ENCODE data around the gene GUCA1A.

The GUCA1A gene

DNA sequence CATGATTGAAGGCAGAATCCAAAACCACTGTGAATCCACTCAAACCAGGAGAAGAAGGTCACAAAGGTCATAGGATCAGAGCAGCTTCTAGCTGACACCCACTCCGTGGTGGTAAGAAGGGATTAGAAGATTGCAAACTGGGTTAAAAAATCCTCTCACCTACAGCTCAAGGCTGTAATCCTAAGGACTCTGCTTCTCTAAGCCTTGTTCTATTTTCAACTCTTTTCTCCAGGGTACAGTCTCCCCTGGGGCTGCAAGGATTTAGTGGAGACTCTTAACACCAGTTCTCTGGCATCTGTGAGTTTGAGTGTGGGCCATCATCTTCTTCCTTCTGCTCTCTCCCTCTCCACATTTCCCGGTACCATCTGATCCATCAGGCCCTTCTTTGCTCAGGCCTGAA lies at the start of gene GUCA1A:
TSS of gene GUCA1A (plus strand) at position 264 of the 400 bp plus-strand sequence. CDS start 250 bp downstream, outside the sequence.
- DNase-seq, result no peak

DNA sequence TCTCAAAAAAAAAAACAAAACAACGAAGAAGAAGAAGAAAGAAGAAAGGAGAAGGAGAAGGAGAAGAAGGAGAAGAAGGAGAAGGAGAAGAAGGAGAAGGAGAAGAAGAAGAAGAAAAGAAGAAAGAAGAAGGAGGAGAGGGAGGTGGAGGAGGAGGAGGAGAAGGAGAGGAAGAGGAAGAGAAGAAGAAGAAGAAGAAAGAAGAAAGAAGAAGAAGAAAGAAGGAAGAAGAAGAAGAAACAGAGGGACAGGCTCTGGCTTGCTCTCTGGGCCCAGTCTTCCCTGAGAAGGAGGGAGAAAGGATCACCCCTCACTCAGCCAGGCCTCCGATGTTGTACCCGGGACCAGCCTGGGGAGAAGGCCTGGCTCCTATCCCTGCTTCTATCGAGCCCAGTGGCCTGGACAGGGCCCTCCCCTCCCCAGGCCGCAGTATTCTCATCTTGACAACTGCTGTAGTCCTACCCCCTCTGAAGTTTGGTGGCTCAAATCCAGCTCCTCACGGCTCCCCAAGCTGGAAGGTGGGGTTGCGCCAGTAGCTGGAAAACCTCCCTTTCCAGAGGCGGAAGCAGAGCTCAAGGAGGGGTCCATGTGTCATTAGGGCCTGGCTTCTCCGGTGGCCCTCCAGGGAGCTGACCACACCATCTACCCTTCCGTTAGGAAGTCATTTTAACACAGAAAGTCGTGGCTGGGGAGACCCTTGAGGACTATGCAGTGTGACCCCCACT lies 49.6 kb upstream of the GUCA1A start:
- DNase-seq, result no peak

DNA sequence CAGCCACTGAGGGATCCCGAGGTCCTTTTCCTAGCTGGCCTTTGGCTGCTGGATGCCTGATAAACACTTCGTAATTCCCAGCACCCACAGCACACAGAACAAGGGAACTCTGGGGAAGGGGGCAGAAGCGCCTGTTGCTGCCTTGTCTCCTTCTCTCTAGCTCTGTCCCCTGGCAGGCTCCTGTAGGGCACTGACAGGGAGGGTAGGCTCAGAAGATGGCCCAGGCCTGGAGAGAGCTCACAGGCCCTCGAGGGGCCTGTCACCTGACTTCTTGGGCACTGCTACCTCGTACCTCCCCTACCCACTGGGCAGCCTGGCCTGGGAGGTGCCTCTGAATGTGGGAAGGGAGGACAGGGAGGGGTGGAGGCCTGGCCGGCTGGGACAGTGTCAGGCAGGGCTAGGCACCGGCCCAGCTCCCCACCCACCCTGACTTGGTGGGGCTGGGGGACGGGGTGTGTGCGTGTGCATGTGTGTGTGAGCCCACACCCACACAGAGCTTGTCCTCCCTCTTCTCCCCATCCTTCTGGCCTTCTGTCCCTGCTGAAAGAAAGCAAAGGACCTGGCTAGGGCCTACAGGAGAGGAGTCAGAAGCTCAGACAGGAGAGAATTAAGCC lies 48.8 kb upstream of the GUCA1A start:
- no peak for DNase-seq

DNA sequence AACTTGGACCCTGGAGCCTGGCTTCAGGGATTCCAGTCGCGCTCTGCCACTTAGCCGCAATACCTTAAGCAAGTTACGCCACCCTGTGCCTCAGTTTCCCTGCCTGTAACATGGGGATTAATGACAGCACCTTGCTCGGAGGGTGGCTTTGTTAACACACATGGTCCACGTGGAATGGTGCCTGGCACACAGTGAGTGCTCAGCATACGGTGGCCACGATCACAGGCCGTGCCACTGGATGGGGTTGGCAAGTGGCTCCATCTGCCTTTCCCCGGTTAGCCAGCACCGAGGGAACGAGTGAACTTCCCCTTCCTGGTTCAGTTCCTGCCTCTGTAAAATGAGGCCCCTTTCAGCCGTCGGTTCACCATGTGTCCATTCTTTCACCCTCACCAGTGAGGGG lies 47.9 kb upstream of the GUCA1A start:
- DNase-seq, result no peak

DNA sequence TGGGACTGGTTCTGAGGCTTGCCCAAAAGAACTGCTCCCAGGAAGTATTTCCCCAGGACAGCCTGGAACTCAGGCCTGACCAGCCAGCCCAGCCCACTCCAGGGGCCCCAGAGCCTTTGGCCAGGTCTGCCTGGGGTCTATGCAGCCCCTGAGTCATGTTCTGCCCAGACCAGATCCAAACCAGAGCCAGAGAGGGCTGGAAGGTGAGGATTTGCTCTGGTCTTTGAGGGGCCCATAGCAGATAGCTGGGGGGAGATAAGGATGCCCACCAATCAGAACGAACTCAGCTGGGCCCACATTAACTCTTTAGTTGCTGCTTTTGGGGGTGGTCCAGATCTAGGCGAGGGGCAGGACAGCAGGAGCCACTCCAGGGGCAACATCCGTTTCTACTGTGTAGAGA lies 47.5 kb upstream of the GUCA1A start:
- DNase-seq, result no peak

DNA sequence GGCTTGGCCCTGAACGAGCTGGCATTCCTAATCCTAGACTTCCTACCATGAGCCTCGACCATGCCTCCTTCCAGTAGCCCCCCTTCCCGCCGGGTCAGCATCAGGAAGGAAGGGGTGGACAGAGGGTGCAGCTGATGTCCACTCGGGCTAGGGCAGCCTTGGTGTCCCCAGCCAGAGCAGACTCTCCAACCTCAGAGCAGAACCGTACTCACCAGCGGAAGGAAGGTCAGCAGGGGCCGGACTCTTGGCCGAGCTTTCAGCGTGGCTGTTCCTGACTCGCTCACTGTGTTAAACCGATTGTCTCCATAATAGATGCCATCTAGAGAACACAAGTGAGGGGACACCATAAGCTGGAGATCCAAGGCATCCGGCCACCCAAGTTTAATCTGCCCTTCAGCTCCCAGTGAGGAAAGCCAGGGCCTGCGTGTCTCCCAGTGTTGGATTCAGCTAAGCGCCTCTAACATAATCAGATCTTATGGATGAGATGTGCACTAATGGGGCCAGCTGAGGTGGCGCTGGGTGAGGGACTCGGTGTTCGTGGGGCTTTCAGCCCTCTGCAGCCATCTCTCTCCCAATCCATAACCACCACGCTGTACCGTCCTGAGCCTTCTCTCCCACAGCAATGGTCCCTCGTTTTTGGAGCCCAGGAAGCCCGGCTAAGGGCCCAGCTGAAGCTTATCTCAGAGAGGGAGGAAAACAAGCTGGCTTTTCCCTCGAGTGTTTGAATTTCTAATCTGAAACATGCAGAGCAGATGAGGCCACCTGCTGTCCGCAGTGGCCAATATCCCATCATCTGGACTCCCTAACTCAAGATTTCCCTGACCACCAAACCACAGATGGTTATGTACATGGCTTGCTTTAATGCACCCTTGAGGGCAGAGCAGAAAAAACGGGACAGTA lies 44.5 kb upstream of the GUCA1A start:
- DNase-seq, result no peak

DNA sequence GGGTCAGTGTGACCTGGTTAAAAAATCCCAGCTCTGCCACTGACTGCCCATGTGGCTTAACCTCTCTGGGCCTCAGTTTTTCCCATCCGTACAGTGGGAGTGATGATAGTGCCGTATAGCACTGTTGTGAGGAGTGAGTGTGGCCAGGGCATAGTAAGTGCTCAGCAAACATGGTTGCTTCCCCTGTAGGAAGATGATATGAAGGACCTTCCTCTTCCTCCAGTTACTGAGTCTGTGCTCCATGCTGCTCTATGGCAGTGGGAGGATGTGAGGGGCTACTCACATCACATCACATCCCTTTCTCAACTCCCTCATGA lies 43.8 kb upstream of the GUCA1A start:
- DNase-seq, result no peak

DNA sequence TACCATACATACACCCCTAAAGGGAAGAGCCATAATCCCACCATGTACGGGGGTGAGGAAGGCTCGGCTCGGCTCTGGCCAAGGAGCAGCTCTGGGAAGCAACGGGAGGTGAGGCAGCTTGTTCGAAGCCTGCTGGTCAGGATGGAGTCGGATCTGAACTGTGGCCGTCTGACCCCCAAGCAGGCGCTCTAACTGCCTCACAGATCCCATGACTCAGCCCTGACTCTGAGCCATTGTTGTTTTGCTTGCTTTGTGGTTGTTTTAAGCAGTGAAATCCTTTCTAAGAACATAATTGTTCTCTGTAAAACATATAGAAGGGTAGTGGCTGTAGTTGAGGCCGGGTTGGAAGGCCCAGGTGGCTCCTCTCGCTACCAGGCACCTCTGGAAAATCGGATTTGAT lies 41.6 kb upstream of the GUCA1A start:
- no peak for DNase-seq

DNA sequence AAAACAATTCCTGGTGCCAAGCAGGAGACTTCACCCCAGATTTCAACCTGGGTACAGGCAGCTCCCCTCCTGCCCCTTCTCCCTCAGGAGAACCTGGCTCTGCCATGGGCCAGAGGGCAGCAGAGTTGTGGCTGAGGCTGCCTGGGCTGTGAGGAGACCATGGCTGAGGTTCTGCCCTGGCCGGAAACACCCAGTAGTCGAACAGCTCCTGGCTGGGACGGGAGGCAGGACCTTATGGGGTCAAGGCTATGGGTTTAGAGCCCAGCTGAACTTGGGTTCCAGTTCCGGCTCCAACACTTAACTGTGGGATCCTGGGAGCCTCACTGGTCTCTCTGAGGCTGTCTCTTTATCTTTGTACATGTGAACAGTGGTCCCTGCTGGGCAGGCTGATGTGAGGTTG lies 39.2 kb upstream of the GUCA1A start:
- DNase-seq, result no peak

DNA sequence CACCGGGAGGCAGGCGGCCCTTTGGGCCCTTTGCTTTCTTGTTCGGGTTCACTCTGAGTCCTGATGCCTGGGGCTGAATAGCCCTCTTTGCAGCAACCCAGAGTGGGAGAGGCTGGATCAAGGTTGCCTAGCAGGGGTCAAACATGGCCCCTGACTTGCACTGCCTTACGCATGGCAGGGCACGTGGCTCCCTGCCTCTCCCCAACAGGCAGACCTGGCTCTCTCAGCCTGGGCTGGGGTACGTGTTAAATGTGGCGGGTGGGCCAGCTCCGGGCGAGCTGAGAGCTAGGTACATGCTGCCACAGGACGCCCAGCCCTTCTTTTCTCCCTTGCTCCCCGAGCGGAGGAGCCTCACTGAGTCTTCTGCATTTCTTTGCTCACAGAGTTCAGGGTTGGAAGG lies 38.0 kb upstream of the GUCA1A start:
- DNase-seq, result no peak

DNA sequence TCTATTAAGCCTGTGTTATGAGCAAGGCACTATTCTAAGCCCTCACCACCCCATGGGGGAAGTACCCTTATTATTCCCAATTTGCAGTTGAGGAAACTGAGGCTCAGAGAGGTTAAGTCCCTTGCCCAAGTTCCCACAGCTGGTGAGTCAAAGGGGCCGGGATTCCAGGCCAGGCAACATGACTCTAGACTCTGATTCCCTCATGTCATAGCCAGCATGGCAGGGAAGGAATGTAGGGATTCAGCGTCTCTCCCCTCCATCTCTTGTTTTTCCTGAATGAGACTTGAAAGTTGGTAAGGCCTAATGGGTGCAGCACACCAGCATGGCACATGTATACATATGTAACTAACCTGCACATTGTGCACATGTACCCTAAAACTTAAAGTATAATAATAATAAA lies 37.4 kb upstream of the GUCA1A start:
- DNase-seq, result no peak

DNA sequence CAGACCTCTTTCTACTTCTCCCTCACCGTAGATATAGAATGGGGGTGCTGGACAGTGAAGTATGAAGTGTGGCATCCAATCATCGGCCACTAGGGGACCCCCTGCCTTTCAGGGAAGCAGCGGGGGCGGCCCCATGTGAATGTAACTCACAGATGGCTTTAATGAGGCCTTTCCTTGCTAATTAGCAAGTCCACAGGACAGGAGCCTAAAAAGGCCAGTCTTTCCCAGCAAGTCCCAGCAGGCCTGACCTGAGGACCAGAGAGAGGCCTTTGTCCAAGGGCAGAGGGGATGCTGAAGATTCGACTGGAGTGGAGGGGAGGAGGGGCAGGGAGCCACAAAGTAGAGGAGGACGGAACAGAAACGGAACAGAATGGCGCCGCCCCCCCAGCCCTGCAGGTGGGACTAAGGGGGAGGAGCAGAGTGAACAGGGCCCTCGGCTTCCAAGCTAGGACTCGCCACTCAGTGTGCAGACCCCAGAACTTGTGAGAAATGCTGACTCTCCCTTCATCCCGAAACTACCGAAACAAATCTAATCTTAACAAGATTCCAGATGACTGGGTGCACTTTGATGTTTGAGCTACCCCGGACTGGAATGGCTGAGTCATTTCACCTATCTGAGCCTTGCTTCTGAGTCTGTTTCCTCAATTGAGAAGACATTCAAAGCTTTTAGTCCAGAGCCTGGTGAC lies 36.5 kb upstream of the GUCA1A start:
- DNase-seq, result peak; percentile 65

DNA sequence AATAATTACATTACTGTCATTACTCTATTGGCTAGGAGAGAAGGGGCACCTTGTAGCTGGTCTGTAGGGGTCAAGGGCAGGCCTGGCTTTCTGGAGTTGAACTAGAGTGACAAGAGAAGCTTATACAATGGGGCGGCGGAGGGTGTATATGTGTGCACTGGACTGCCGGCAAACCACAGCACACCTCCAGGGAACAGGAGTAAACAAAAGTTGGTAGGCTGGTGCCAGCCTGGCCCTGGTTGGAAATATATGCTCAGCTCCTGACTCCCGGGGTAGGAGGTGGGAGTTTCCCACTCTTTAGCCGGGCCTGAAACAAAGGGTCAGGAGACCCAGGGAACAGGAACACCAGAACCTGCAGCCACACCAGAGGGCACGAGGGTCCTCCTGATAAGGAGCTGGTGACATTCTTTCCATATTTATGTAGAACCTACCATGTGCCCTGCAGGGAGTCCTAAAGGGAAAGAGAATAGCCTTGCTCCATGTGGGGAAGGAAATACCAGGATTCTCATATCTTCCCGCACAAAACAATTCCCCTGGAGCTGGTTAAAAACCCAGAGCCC lies 35.9 kb upstream of the GUCA1A start:
- no peak for DNase-seq

DNA sequence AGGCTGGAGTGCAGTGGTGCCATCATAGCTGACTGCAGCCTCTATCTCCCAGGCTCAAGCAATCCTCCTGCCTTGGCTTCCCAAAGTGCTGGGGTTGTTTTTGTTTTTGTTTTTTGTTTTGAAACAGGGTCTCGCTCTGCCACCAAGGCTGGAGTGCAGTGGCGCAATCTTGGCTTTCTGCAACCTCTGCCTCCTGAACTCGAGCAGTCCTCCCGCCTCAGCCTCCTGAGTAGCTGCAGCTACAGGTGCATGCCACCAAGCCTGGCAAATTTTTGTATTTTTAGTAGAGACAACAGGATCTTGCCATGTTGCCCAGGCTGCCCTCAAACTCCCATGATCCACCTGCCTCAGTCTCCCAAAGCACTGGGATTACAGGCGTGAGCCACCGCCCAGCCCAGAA lies 35.0 kb upstream of the GUCA1A start:
- DNase-seq, result no peak

DNA sequence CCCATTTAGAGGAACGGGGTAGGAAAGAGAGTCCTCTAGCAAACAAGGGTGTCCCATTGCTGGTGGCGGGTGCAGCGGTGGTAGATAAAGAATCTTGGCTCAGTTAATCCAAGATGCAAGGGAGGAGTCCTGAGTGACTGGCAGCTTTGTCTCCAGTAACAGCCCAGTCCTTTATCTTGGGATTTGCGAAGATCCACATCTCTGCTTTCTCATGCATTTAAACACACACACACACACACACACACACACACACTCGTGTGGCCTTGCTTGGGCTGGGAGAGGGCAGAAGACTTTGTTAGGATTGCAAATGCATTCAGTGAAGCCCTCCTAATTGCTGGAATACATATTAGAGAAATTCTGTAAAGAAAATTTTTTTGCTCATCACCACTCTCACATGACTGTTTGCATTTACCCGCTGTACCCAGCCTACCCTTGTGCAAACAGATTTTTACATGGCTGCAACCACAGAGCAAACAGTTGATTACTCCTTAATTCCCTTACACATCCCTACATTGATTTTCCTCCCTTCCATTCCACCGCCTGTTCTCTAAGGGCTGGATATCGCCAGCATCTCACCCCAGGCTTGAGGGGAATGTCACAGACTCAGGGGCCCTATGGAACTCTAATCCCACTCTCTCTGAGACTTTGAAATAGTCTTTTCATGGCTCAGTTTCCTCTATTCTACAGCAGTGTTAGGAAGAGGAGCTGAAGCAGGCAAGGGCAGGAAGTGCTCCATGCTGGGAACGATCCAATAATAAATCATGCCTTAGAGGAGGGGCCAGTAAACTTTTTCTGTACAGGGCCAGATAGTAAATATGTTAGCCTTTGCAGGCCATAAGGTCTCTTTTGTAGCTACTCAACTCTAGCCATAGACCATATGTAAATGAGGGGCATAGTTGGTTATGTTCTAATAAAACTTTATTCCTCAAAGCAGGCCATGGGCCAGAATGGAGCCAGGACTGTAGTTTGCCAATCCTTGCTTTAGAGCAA lies 34.2 kb upstream of the GUCA1A start:
- no peak for DNase-seq

DNA sequence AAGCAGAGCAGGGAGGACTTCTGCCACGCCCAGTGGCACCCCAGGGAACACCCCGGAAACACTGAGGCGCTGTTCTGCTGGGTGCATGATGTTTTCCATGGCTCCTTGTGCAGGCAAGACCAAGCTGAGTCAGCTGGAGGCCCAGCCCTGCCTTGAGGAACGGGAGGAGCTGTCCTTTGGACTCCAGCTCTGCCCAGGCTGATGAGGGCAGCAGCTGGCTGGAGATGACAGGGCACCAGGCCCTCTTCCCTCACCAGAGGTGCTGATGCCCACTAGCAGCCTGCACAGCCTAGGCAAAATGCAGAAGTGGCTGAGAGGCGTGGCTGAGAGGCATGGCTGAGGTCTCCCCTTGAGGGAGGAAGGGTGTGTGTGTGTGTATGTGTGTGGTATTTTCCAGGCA lies 33.1 kb upstream of the GUCA1A start:
- no peak for DNase-seq

DNA sequence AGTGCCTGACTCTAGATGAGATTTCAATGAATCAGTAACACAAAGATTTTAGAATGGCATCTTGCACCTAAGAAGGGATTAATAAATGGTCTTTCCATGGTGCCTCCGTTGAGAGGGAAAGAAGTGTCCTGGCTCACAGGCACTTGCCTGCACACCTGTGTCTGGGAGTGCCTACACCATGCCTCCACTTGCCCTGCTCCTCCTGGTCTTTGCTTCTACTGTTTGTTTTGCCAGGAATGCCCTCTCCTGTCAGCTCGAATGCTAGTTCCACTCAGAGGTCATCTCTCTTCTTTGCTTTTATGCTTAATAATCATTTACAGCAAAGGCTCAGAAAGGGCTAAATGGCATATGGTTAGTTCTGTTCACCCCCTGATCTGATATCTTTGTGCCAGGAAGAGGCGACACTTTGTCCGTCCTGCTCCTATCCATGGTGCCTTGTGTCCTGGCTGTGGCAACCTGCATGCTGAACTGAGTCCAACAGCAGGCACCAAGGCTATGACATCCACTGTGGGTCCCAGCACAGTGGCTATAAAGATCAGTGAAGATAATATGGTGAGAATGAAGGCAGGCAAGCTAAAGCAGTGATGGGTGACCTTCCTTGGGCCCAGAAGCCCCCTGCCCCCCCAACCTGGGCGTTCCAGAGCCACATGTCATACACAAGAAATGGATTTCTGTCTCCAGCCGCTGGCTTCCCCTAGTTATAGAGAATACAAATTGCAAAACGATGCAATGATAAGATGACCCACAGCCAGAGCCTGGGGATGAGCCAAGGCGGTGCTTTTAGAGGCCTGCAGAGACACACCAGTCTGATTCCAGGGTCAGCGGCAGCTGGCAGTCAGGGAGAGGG lies 32.2 kb upstream of the GUCA1A start:
- no peak for DNase-seq

DNA sequence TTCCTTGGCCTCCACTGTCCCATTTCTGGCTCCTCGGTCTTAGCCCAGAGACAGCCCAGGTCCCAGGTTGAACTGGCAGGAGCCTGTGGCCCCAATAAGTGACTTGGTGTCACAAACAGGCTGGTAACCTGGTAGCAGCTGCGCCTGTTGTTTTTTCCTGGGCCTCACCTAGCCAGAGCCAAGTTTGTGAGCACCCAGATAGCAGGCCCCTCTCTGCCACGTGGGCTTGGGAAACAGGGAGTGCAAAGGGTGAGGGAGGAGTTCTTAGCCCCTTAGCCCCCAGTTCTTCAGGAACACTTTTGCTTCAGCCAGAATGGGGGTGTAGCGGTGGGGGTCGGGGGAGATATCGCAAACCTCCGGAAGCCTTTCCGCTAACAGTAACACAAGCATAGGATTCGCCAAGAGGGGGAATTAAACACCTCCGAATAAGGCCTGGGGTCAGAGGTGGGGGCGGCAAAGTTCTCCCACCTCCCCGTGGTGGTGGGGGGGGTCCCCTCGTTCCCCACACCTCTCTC lies 31.5 kb upstream of the GUCA1A start:
- DNase-seq, result no peak

DNA sequence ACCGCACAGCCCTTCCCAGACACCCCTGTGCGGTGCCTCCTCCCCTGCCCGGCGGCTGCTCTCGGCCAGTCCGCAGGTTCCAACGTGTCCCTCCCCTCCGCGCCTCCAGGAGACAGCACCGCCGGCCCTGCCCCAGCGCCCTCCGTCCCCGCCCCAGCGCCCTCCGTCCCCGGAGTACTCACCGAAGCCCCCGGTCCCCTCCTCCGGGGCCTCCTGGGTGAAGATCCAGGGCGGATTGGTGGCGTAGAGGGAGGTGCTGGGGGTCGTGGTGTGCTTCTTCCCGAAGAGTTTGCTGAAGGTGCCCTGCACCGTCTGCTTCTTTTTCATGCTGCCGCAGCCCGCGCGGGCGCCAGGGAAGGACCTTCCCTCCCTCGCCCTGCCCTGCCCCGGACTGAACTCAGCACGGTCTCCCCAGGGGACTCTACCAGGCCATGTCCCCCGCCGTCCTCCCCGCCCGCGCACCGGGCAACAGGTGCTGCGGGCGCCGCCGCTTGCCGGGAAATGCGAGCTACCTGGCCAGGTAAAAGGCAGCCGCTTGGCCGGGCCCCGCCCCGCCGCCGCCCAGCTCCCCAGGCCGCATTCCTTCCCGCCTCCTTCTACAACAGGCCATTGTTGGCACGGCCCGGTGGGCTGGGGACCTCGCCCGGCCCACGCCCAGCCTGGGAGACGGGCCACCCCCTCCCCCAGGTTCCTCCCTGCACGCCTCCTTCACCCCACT lies 30.9 kb upstream of the GUCA1A start, which contains the start of gene C6orf132:
TSS of gene C6orf132 (minus strand) at position 503 of the 718 bp plus-strand sequence. CDS start at position 327, 176 bp downstream.
- DNase-seq, result no peak

DNA sequence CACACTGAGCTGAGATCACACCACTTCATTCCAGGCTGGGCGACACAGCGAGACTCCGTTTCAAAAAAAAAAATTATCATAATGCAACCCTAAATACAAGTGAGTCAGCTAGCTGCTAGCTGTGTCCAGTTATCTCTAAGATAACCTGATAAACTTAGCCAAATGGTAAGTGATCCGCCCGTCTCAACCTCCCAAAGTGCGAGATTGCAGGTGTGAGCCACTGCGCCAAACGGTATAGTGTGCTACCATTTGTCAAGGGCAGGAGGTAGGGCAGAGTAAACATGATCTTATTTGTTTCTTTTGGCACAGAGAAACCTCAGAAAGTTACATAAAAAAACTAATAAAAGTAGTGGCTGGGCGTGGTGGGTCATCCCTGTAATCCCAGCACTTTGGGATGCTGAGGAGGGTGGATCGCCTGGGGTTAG lies 26.0 kb upstream of the GUCA1A start:
- DNase-seq, result no peak

Data from activated CD4-positive, alpha-beta T cell treated with anti-CD3 and anti-CD28 coated beads, Interleukin-2, amount 50 U/mL, for 16 hours (primary cell).